GM21381 (cell line): ENCODE results near the gene ZBTB7C.

Source experiments
- ATAC-seq: cut with Tn5 transposase; IDR thresholded peaks from one replicate; pipeline ENCODE4 v1.9.1; 2021; ENCODE audit warnings: mild to moderate bottlenecking, moderate library complexity; ENCODE audit not compliant: unreplicated experiment

Gene ZBTB7C

GRCh38 chr18:47983946-47984345 lies 425.2 kb downstream of the ZBTB7C start:
- ATAC-seq = no peak

- no peak for ATAC-seq
Measured at GRCh38 chr18:47983055-47983454, 426.1 kb downstream of the ZBTB7C start.

DNA sequence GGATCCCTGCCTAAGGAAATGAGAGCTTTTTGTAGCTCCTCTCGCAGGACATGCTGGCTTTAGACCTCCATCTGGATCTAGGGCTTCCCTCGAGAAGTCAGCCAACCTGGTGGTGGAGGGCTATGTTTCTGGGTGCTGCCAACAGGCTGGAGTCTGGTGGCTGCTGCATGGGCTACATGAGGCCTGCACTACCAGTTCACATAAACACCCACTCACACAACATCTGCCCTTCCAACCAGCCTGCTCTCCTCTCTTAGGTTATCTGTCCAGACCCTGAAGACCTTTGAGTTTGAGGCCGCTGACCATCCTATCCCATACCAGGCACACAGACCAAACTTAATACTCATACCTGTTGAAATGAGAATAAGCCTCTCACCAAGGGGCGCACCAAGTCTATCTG lies 427.4 kb downstream of the ZBTB7C start:
- no peak for ATAC-seq

DNA sequence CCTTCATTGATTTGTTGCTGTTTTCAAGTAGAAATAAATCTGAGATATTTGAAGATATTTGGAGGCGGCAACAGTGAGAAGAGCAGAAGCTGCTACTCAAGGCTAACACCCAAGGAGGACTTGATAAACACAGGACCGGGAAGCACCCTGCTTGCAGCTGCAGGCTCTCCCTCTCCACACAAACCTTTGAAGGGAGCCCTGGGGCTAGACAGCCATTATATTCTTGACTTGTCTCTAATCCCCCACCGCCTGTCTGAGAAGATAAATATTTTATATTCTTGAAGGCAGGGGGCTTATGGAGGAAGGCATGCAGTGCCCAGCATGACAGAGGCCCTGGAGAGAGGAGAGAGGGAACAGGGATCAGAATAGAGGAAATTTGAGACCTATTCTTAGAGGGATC lies 427.9 kb downstream of the ZBTB7C start:
- no peak for ATAC-seq

DNA sequence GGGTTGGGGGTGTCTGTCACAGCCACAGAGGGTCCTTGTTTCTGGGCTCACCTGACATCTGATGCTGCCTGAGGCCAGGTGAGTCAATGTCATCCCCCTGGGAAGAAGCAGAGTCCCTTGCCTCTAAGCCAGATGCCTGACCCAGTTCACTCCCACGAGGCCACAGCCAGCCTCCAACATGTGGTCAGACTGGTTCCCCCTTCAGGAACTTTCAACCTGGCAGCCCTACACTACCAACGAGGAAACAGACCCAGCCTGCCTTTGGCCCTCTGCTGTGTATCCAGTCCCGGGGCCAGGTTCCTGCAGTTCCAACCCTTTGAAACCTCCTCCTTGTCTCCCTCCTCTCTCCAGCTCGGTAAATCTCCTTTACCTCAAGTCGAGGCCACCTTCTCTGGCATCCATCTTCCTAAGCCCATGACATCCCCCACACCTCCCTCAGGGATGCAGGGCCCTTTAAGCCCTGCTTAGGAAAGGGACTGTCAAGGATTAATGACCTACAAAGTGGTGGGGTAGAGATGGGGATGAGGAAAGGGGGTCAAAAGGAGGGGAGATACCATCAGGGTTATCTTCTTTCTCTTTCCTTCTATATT lies 429.5 kb downstream of the ZBTB7C start:
- ATAC-seq = no peak

GRCh38 chr18:47978603-47979002 lies 430.6 kb downstream of the ZBTB7C start:
- ATAC-seq = no peak

GRCh38 chr18:47978141-47978540 lies 431.0 kb downstream of the ZBTB7C start:
- no peak for ATAC-seq
